Stimulated activated CD4-positive, alpha-beta T cell treated with anti-CD3 and anti-CD28 coated beads, Interleukin-4, amount 100 ng/mL, for 1 hour (primary cell): ENCODE data around the gene PRORP.
"Not testable (repeated sequence)": the region's sequence is repeated elsewhere in the genome, so short reads cannot be mapped to it uniquely, and the experiment has no call there.

ENCODE experiments used
- DNase-seq: peaks from one replicate; pipeline ENCODE4 v3.0.0-alpha.2; 2020

The PRORP gene

GRCh38 chr14:35140718-35141581 is 18.6 kb downstream of the PRORP start:
- no peak for DNase-seq

GRCh38 chr14:35144029-35144428 is 21.7 kb downstream of the PRORP start:
- DNase-seq, result no peak

DNA sequence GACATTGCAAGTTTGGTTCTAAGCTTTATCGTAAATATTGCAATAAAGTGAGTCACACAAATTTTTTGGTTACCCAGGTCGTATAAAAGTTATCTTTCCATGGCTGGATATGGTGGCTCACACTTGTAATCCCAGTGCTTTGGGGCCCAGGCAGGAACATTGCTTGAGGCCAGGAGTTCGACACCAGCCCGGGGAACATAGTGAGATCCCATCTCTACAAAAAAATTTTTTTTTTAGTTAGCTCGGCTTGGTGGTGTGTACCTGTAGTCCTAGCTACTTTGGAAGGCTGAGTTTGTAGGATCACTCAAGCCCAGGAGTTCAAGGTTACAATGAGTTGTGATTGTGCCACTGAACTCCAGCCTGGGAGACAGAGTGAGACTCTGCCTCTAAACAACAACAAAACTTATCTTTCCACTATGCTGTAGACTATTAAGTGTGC is 24.4 kb downstream of the PRORP start:
- no peak for DNase-seq

GRCh38 chr14:35147186-35147585 is 24.8 kb downstream of the PRORP start:
- DNase-seq, result no peak

- DNase-seq, result no peak
These were observed 25.4 kb downstream of the PRORP start for GRCh38 chr14:35147711-35148110.

GRCh38 chr14:35149239-35149638 is 26.9 kb downstream of the PRORP start:
- no peak for DNase-seq

- not testable (repeated sequence) for DNase-seq
These were observed 30.2 kb downstream of the PRORP start for GRCh38 chr14:35152531-35152930.

GRCh38 chr14:35154016-35154415 is 31.7 kb downstream of the PRORP start:
- DNase-seq, result no peak

DNA sequence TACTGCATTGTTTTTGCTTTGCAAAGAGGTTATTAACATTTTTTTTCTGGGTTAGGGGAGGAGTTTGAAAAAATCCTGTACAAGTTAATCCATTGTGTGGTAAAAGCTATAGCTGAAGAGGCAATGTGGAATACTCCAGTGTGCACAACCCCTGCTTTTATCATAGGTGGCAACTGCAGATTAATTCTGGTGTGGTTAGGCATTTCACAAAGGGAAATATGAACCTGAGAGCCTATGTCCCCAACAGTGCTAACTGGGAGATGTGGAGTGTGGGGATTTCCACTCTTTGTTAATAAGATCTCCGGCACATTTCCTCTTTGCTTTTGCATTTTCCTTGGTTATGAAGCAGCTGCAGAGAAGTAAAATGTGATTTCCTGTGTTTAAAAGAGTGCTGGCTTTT is 33.6 kb downstream of the PRORP start:
- DNase-seq, result no peak

DNA sequence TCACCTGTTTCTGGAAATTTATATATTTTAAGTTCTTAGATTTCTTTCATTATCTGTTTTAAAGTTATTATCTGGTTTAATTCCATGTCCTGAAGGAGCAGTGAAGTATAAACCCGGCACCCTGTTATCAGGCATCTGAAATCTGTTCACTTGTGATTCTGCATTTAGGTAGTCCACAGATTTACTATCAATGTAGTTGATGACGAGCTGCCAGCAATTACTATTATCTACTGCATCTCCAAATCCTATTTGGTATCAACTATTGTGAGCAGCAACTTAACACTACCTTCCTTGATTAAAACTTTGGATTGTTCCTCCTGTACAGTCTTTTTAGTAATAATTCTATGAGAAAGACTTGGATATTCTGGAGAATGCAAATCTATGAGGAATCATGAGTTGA is 36.1 kb downstream of the PRORP start:
- no peak for DNase-seq

DNA sequence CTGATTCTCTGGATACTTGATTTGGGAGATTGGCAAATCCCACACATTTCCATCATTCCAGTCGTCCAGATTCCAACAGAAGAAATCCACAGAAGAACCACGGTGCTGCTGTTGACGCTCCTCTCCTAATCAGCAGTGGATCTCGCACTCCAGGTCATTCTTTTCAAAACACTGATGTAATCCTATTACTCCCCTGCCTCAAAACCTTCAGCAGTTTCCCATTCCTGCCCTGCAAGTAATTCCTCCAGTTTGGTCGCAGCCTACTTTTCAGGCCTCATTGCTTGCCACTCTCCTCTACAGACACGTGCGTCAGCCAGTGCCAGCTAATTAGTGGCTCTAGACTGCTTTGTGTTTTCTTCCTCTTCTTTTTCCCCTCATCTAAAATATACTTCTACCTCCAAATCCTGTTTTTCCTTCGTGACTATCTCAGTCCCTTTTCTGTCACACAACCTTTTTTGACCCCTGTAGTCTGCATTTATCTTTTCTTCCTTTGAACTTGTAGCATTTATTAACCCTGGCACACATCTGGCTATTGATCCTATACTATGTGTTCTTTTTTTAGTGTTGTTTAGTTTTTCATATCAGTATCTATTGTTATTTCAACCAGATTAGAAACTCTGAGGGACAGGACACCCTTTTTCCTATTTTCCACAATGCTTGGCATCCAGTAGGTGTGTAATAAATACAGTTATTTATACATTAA is 36.8 kb downstream of the PRORP start:
- DNase-seq, result no peak

DNA sequence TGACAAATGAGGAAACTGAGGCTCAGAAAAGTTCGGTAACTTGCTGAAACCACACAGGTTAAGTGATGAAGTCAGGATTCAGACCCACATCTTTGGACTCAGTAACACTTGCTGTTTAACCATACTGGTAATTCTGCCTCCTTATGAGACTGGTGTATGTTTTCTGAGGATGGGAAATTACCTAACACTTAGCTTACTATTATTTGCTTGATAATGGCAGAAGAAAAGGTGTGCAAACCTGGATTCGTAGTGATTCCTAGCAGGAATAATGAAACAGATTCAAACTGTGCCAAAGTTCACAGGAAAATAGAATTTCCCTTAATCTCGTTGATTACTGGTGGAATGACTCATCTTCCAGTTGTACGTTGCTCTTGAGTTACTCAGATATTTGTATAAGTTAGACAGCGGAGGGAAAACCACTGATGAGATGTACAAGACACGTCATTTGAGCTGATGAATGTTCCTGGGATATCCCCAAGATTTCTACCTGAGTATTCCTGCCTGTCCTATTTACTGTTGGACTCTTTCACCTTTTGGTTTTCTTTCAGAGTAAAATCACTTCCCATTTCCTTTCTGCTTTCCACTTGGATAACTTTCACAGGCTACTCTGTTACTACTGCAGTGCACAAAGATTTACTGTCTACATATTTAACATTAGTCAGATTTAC is 37.5 kb downstream of the PRORP start:
- no peak for DNase-seq

- DNase-seq, result no peak
These were observed 38.9 kb downstream of the PRORP start for GRCh38 chr14:35161231-35161630.

DNA sequence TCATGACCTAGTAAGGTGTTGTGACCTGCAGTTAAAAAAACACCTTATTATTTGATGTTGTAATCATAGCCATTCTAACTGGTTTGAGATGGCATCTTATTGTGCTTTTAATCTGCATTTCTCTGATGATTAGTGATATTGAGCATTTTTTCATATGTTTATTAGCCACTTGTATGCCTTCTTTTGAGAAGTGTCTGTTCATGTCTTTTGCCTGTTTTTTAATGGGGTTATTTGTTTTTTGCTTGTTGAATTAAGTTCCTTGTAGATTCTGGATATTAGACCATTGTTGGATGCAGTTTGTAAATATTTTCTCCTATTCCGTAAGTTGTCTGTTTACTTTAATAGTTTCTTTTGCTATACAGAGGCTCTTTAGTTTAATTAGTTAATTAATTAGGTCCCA is 41.0 kb downstream of the PRORP start:
- DNase-seq, result no peak

DNA sequence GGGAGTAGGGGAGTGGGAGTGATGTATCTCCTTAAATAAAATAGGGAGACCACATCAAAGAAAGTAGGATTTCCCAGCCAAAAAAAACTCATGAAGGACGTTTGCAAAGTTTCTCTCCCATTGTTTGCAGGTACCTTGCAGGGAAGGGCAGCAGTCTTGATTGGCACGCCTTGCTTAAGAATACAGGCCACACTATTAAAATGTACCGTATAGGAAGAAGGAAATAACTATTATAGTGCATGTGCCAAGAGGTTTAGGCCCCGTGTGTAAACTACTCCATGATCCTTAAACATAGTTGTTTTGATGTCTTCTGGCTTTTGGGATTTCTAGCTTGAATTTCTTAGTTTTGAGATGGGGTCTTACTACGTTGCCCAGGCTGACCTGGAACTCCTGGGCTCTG is 42.5 kb downstream of the PRORP start:
- no peak for DNase-seq

DNA sequence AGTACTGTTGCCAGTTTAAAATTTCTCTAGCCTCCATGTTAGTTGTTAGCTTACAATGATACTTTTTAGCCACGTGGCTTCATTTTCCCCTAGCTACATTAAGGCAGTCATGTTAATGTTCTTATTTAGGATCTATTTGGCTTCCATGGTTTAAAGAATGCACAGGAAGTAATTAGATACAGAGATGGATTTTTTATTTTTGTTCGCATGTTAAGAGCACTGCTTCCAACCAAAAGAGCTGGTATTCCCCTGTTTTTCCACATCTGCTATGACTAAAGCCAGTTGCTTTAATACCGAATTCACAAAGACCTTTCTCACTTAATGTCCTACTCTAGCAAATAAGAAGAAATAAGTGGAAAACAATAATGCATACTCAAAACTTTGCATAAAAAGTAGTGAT is 45.1 kb downstream of the PRORP start:
- DNase-seq, result no peak
